ENCODE data around the gene PFN1.

PFN1 gene

GRCh38 chr17:4955091-4955490, 6.8 kb upstream of the PFN1 start:
- DNase-seq (ENCODE audit: insufficient read length, low spot score) (no peak), FAIRE-seq (no peak)
- no peak for TF ChIP-seq POLR2A (IDR thresholded peaks at IDR 0.05; ENCODE audit: low read depth, low read length)
- TF ChIP-seq POU2F2 (IDR thresholded peaks at IDR 0.05; ENCODE audit: low read depth, low read length) = no peak
- TF ChIP-seq PAX5 (IDR thresholded peaks at IDR 0.05; ENCODE audit: insufficient read depth, low read length, severe bottlenecking) = no peak
- TF ChIP-seq SPI1 (IDR thresholded peaks at IDR 0.05; ENCODE audit: low read depth, low read length) = no peak
- TF ChIP-seq POLR2AphosphoS5 (IDR thresholded peaks at IDR 0.05; ENCODE audit: low read depth, low read length) = no peak
- no peak for TF ChIP-seq TAF1 (IDR thresholded peaks at IDR 0.05; ENCODE audit: low read depth, low read length)

GRCh38 chr17:4953451-4953961, 5.2 kb upstream of the PFN1 start:
- TF ChIP-seq POU2F2 (IDR thresholded peaks at IDR 0.05; ENCODE audit: low read depth, low read length) (no peak), POLR2AphosphoS5 (IDR thresholded peaks at IDR 0.05; ENCODE audit: low read depth, low read length) (no peak), PAX5 (IDR thresholded peaks at IDR 0.05; ENCODE audit: insufficient read depth, low read length, severe bottlenecking) (no peak), TAF1 (IDR thresholded peaks at IDR 0.05; ENCODE audit: low read depth, low read length) (no peak), SPI1 (IDR thresholded peaks at IDR 0.05; ENCODE audit: low read depth, low read length) (no peak), POLR2A (IDR thresholded peaks at IDR 0.05; ENCODE audit: low read depth, low read length) (no peak)
- FAIRE-seq (no peak), DNase-seq (ENCODE audit: insufficient read length, low spot score) (no peak)

- FAIRE-seq (no peak), DNase-seq (ENCODE audit: insufficient read length, low spot score) (no peak)
- no peak for TF ChIP-seq SPI1 (IDR thresholded peaks at IDR 0.05; ENCODE audit: low read depth, low read length)
- TF ChIP-seq TAF1 (IDR thresholded peaks at IDR 0.05; ENCODE audit: low read depth, low read length) = no peak
- no peak for TF ChIP-seq POU2F2 (IDR thresholded peaks at IDR 0.05; ENCODE audit: low read depth, low read length)
- TF ChIP-seq PAX5 (IDR thresholded peaks at IDR 0.05; ENCODE audit: insufficient read depth, low read length, severe bottlenecking) = no peak
- no peak for TF ChIP-seq POLR2A (IDR thresholded peaks at IDR 0.05; ENCODE audit: low read depth, low read length)
- no peak for TF ChIP-seq POLR2AphosphoS5 (IDR thresholded peaks at IDR 0.05; ENCODE audit: low read depth, low read length)
These were observed 3.2 kb upstream of the PFN1 start for GRCh38 chr17:4951486-4951885.

- FAIRE-seq (peak; percentile 76), DNase-seq (ENCODE audit: insufficient read length, low spot score) (no peak)
- TF ChIP-seq TAF1 (IDR thresholded peaks at IDR 0.05; ENCODE audit: low read depth, low read length) (no peak), POLR2A (IDR thresholded peaks at IDR 0.05; ENCODE audit: low read depth, low read length) (no peak), POU2F2 (IDR thresholded peaks at IDR 0.05; ENCODE audit: low read depth, low read length) (no peak), PAX5 (IDR thresholded peaks at IDR 0.05; ENCODE audit: insufficient read depth, low read length, severe bottlenecking) (no peak), SPI1 (IDR thresholded peaks at IDR 0.05; ENCODE audit: low read depth, low read length) (no peak), POLR2AphosphoS5 (IDR thresholded peaks at IDR 0.05; ENCODE audit: low read depth, low read length) (no peak)
These were observed 2.4 kb upstream of the PFN1 start, which contains the start of gene ENO3 for GRCh38 chr17:4950746-4951204. ENO3 (plus strand) TSS chr17:4951119; CDS start chr17:4951830, 711 bp downstream.

DNA sequence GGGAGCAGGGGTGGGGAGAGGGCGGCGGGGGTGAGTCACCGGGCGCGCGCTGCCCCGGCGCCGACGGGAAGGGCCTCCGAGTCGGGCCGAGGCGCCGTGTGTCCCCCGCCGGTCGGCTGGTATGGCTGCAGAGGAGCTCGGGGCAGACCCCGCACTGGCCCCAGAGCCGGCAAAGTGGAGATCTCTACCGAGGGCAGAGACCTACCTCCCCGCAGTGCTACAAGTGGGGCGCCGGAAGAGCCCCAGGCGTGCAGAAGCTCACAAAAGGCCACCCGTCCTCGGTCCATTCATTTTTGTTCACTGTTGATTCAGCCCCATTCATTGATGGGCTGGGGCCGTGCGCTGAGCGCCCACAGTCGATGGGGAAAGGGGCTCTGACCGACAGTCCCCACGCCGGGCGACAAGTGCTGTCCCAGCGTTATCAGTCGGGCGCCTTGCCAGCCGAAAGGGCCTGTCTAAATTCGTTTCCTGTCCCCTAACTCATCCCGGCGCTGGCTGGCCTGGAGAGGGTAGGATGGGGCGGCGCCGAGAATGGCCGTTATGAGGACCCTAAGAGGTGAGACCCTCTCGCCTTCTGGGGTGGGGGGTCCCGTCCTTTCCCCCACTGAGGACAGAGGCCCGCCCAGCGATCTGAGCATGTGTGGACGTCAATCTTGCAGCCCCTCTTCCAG, 1.9 kb upstream of the PFN1 start:
- TF ChIP-seq POLR2AphosphoS5 (IDR thresholded peaks at IDR 0.05; ENCODE audit: low read depth, low read length) = no peak
- TF ChIP-seq POLR2A (IDR thresholded peaks at IDR 0.05; ENCODE audit: low read depth, low read length) = peak; percentile 31

DNA sequence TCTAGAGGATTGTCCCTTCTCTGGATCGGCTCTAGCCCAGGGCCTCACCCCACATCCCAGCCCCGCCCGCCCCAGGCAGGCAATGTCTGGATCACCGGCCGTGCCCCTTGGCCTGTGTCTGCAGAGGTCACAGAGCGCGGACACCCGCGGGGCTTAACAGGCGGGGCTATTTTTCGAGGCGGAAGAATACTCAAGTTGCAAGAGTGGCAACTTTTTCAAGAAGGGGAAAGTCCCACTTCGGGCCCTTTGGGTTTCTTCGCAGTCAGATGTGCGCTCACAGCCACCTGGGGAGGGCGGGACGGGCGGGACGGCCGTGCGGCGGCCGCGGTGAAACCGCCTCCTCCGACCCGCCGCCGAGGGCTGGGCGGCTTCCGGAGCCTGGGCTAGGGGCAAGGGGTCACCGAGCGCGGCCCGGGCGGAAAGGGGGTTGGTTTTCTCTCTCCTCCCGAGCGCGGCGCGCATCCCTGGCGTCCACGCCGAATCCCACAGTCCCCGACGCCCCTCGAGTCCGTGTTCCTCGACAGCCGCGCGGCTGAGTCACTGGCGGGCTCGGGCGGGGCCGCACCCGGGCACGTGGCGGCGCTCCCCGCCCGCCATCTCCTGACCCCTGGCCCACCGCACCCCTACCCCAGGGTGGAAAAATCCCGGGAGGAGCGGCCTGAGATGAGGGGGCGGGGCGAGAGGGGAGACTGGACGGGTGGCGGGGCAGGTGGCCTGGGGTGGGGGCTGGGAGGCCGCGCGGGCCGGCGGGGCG, 1.2 kb upstream of the PFN1 start:
- DNase-seq (ENCODE audit: insufficient read length, low spot score) = peak; percentile 77
- TF ChIP-seq PAX5 (IDR thresholded peaks at IDR 0.05; ENCODE audit: insufficient read depth, low read length, severe bottlenecking) (no peak), POU2F2 (IDR thresholded peaks at IDR 0.05; ENCODE audit: low read depth, low read length) (0 out of 2 replicates have a peak, but pooled peaks have one; percentile 18)
- FAIRE-seq = no peak

More for the DNA sequence above, 1.9 kb upstream of the PFN1 start:
- FAIRE-seq = no peak
- no peak for DNase-seq (ENCODE audit: insufficient read length, low spot score)

- FAIRE-seq = no peak
- TF ChIP-seq TAF1 (IDR thresholded peaks at IDR 0.05; ENCODE audit: low read depth, low read length) = peak; percentile 54; the same call in 1 of the 2 replicates
- no peak for TF ChIP-seq POLR2A (IDR thresholded peaks at IDR 0.05; ENCODE audit: low read depth, low read length)
These were observed 596 bp upstream of the PFN1 start for GRCh38 chr17:4948931-4949320.

GRCh38 chr17:4947411-4948165, 742 bp downstream of the PFN1 start:
- FAIRE-seq (no peak), DNase-seq (ENCODE audit: insufficient read length, low spot score) (peak; percentile 53)
- TF ChIP-seq POU2F2 (IDR thresholded peaks at IDR 0.05; ENCODE audit: low read depth, low read length) (no peak), POLR2A (IDR thresholded peaks at IDR 0.05; ENCODE audit: low read depth, low read length) (0 out of 2 replicates have a peak, but pooled peaks have one; percentile 36), POLR2AphosphoS5 (IDR thresholded peaks at IDR 0.05; ENCODE audit: low read depth, low read length) (peak; percentile 51; the same call in 1 of the 2 replicates), TAF1 (IDR thresholded peaks at IDR 0.05; ENCODE audit: low read depth, low read length) (peak; percentile 45; the same call in 1 of the 2 replicates), SPI1 (IDR thresholded peaks at IDR 0.05; ENCODE audit: low read depth, low read length) (peak; percentile 22; the same call in 1 of the 2 replicates), PAX5 (IDR thresholded peaks at IDR 0.05; ENCODE audit: insufficient read depth, low read length, severe bottlenecking) (no peak)

More at GRCh38 chr17:4948931-4949320, 596 bp upstream of the PFN1 start:
- DNase-seq (ENCODE audit: insufficient read length, low spot score) = peak; percentile 84

- DNase-seq (ENCODE audit: insufficient read length, low spot score) (no peak), FAIRE-seq (no peak)
- TF ChIP-seq PAX5 (IDR thresholded peaks at IDR 0.05; ENCODE audit: insufficient read depth, low read length, severe bottlenecking) (no peak), POLR2A (IDR thresholded peaks at IDR 0.05; ENCODE audit: low read depth, low read length) (0 out of 2 replicates have a peak, but pooled peaks have one; percentile 36), SPI1 (IDR thresholded peaks at IDR 0.05; ENCODE audit: low read depth, low read length) (peak; percentile 56), POLR2AphosphoS5 (IDR thresholded peaks at IDR 0.05; ENCODE audit: low read depth, low read length) (peak; percentile 26; the same call in 1 of the 2 replicates), POU2F2 (IDR thresholded peaks at IDR 0.05; ENCODE audit: low read depth, low read length) (0 out of 2 replicates have a peak, but pooled peaks have one; percentile 12), TAF1 (IDR thresholded peaks at IDR 0.05; ENCODE audit: low read depth, low read length) (0 out of 2 replicates have a peak, but pooled peaks have one; percentile 14)
These were observed 1.3 kb downstream of the PFN1 start for GRCh38 chr17:4947010-4947410.
